ENCODE data around the gene ARHGAP6. TPM values are rescaled to one million over a fixed set of nuclear protein-coding genes. Genes with fewer than 3 reads are reported as not detected.
"Not testable (repeated sequence)": the region's sequence is repeated elsewhere in the genome, so short reads cannot be mapped to it uniquely, and the experiment has no call there.

Gene ARHGAP6
- total and polyA plus RNA-seq, 11 donors: 2.1 to 6.6 (median 2.5) TPM

DNA sequence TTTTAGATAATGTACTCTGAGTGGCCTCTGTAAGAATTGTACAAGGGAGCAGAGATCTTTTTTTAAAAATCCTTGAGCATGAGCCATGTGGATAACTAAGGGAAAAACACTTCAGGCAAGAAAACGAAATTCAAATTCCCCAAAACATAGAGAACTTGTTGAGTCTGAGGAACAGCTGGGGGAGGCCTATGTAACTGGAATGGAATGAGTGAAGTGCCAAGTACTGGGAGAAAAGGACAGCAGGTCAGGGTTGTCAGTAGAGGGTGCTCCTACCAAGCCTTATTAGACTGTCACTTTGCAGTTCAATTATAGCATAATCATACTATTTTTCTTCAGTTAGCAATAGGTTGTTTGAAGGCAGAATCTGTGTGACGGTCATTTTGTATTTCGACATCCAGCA lies 135.1 kb downstream of the ARHGAP6 start:
- Histone ChIP-seq H3K4me3 (no peak overlapping the region), H3K4me1 (no peaks in the 10 kb centered on the region), H3K36me3 (no peaks in the 10 kb centered on the region), H3K27me3 (peaks cover 0 to 3% (median 0%) of the 10 kb centered on the region in 9 donors), H3K27ac (no peak overlapping the region), H3K9me3 (no peaks in the 10 kb centered on the region)
- 62 to 70% (median 67%) methylated on average over 3 of the region's 3 CpGs for WGBS, 4 donors
- no peak for DNase-seq
- TF ChIP-seq CTCF (IDR thresholded peaks at IDR 0.05) (no peak), POLR2A (IDR thresholded peaks at IDR 0.05) (no peak)
- intact Hi-C loops (cut with DNase I): loop anchor here (2.0 to 10.0 kb wide), 10 partner anchors 148 to 388 kb away; no protein-coding TSS in a partner anchor
- ATAC-seq: peak in 2 of 4 donors; percentile 52 to 54

DNA sequence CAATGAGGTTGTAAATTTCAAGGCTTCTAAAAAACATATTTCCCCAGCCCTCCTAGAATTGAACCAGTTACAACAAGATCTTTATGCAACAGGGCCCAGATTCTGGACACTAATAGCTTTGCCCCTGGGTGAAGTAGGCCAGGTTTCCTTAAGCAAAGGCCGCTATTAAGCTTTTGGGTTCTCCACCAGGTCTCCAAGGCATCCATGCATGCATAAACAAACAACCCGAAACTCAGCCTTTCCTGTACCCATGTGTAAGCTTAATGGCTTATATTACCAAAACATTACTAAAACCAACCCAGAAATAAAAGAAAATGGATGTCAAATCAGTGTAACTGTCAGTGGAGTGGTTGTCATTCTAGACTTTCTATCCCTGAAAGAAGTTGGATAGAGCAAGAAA lies 137.1 kb downstream of the ARHGAP6 start:
- Histone ChIP-seq H3K27me3 (peaks cover 0 to 3% (median 0%) of the 10 kb centered on the region in 9 donors), H3K27ac (no peak overlapping the region), H3K4me1 (no peaks in the 10 kb centered on the region), H3K4me3 (no peak overlapping the region), H3K36me3 (no peaks in the 10 kb centered on the region), H3K9me3 (no peaks in the 10 kb centered on the region)
- no peak for ATAC-seq
- 46 to 93% (median 85%) methylated on average over 2 of the region's 2 CpGs for WGBS, 4 donors
- TF ChIP-seq CTCF (IDR thresholded peaks at IDR 0.05) (no peak), POLR2A (IDR thresholded peaks at IDR 0.05) (no peak)
- intact Hi-C loops (cut with DNase I): loop anchor here in 1 of 10 donors (5.0 kb wide), 1 partner anchor 386 kb away; no protein-coding TSS in a partner anchor
- no peak for DNase-seq

DNA sequence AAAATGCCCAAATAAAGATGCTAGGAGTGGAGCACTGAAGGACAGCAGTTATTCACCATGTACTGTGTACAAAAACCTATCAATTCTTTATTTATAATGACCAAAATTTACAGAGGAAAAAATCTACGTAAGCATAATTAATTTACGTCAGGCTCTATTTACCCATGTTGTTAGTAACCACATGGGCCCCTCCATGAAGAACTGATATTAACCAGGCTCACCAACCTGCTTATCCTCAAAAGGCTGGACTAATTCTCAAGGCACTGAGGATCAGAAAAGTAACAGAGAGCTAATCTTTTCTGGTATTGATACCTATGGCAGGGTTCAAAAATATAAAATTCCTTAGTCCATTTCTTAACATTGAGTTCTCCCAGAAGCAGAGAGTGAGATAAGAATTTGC lies 140.0 kb downstream of the ARHGAP6 start:
- Histone ChIP-seq H3K4me1 (no peaks in the 10 kb centered on the region), H3K27me3 (peaks cover 0 to 3% (median 0%) of the 10 kb centered on the region in 9 donors), H3K4me3 (no peak overlapping the region), H3K36me3 (no peaks in the 10 kb centered on the region), H3K27ac (no peak overlapping the region), H3K9me3 (no peaks in the 10 kb centered on the region)
- intact Hi-C loops (cut with DNase I): loop anchor here in 1 of 10 donors (5.0 kb wide), 1 partner anchor 383 kb away; no protein-coding TSS in a partner anchor
- DNase-seq (no peak), ATAC-seq (no peak)
- TF ChIP-seq CTCF (IDR thresholded peaks at IDR 0.05): no peak
- no peak for TF ChIP-seq POLR2A (IDR thresholded peaks at IDR 0.05)
- 90 to 97% (median 94%) methylated on average over 2 of the region's 2 CpGs for WGBS, 4 donors

GRCh38 chrX:11519234-11519633 lies 146.5 kb downstream of the ARHGAP6 start:
- intact Hi-C loops (cut with DNase I): loop anchor here in 1 of 10 donors (5.0 kb wide), 1 partner anchor 362 kb away; no protein-coding TSS in a partner anchor
- H3K4me1 ChIP-seq, H3K27ac ChIP-seq: not testable (repeated sequence)

GRCh38 chrX:11509786-11510185 lies 155.9 kb downstream of the ARHGAP6 start:
- H3K4me3 ChIP-seq: no peak overlapping the region
- H3K9me3 ChIP-seq: no peaks in the 10 kb centered on the region
- H3K27ac ChIP-seq: no peak overlapping the region
- no peak for DNase-seq
- H3K4me1 ChIP-seq: no peaks in the 10 kb centered on the region
- no peaks in the 10 kb centered on the region for H3K27me3 ChIP-seq
- no peak for TF ChIP-seq CTCF (IDR thresholded peaks at IDR 0.05)
- no peak for TF ChIP-seq POLR2A (IDR thresholded peaks at IDR 0.05)
- 71 to 88% (median 78%) methylated on average over 3 of the region's 3 CpGs for WGBS, 4 donors
- no peaks in the 10 kb centered on the region for H3K36me3 ChIP-seq
- no peak for ATAC-seq
- intact Hi-C loops (cut with DNase I): no loop called here

More at GRCh38 chrX:11519234-11519633, 146.5 kb downstream of the ARHGAP6 start:
- not testable (repeated sequence) for ATAC-seq, DNase-seq, H3K4me3 ChIP-seq, H3K27me3 ChIP-seq, H3K36me3 ChIP-seq, H3K9me3 ChIP-seq
- WGBS, 4 donors: 88 to 100% (median 95%) methylated on average over 1 of the region's 1 CpG

Measured in heart left ventricle (tissue), 16 donors.